GM12874 (cell line): ENCODE measurements around the gene MAGI1.

ENCODE experiments used
- CTCF ChIP-seq: IDR thresholded peaks from 2 replicates; pipeline ENCODE4 v1.5.1; 2011; ENCODE audit warnings: low read depth, mild to moderate bottlenecking, control low read depth, low read length, moderate library complexity; ENCODE audit not compliant: insufficient read depth

MAGI1 gene

GRCh38 chr3:65532215-65532614 lies 506.5 kb downstream of the MAGI1 start:
- no peak for TF ChIP-seq CTCF

- no peak for TF ChIP-seq CTCF
Observed at GRCh38 chr3:65531499-65531898, 507.2 kb downstream of the MAGI1 start.

- no peak for TF ChIP-seq CTCF
Observed at GRCh38 chr3:65526656-65527055, 512.1 kb downstream of the MAGI1 start.

- TF ChIP-seq CTCF, result no peak
Observed at GRCh38 chr3:65524584-65524983, 514.1 kb downstream of the MAGI1 start.

- TF ChIP-seq CTCF, result no peak
Observed at GRCh38 chr3:65523878-65524277, 514.8 kb downstream of the MAGI1 start.

- no peak for TF ChIP-seq CTCF
Observed at GRCh38 chr3:65521032-65521431, 517.7 kb downstream of the MAGI1 start.

GRCh38 chr3:65516998-65517397 lies 521.7 kb downstream of the MAGI1 start:
- no peak for TF ChIP-seq CTCF
